HG02623 (cell line): ENCODE measurements around the gene CHSY1.

ENCODE experiments used
- ATAC-seq: cut with Tn5 transposase; IDR thresholded peaks from one replicate; pipeline ENCODE4 v1.9.1; 2021; ENCODE audit warnings: moderate library complexity; ENCODE audit not compliant: unreplicated experiment

CHSY1 gene

GRCh38 chr15:101269479-101270223 lies 17.8 kb upstream of the CHSY1 start:
- ATAC-seq, result no peak

- no peak for ATAC-seq
Measured at GRCh38 chr15:101267320-101268104, 15.7 kb upstream of the CHSY1 start.

- no peak for ATAC-seq
Measured at GRCh38 chr15:101266787-101267186, 14.9 kb upstream of the CHSY1 start.

- ATAC-seq, result no peak
Measured at GRCh38 chr15:101266034-101266433, 14.2 kb upstream of the CHSY1 start.

- ATAC-seq, result no peak
Measured at GRCh38 chr15:101264911-101265641, 13.2 kb upstream of the CHSY1 start.

GRCh38 chr15:101264011-101264410 lies 12.2 kb upstream of the CHSY1 start:
- no peak for ATAC-seq

- ATAC-seq, result no peak
Measured at GRCh38 chr15:101262551-101262950, 10.7 kb upstream of the CHSY1 start.

- no peak for ATAC-seq
Measured at GRCh38 chr15:101258238-101259144, 6.6 kb upstream of the CHSY1 start.

- ATAC-seq, result no peak
Measured at GRCh38 chr15:101256757-101257156, 4.9 kb upstream of the CHSY1 start.

- ATAC-seq, result no peak
Measured at GRCh38 chr15:101255615-101256241, 3.9 kb upstream of the CHSY1 start.

- ATAC-seq, result no peak
Measured at GRCh38 chr15:101255051-101255395, 3.2 kb upstream of the CHSY1 start.

GRCh38 chr15:101254157-101255050 lies 2.6 kb upstream of the CHSY1 start:
- ATAC-seq, result no peak

- ATAC-seq, result no peak
Measured at GRCh38 chr15:101252836-101253235, 988 bp upstream of the CHSY1 start.

GRCh38 chr15:101250873-101251829 lies 697 bp downstream of the CHSY1 start:
- ATAC-seq, result peak; percentile 22

GRCh38 chr15:101250341-101250831 lies 1.5 kb downstream of the CHSY1 start:
- no peak for ATAC-seq

GRCh38 chr15:101248274-101248673 lies 3.6 kb downstream of the CHSY1 start:
- ATAC-seq, result no peak

- ATAC-seq, result no peak
Measured at GRCh38 chr15:101246824-101247745, 4.8 kb downstream of the CHSY1 start.
